GM15510 (cell line): ENCODE data around the gene MPPED2.

Source experiments
- POLR2A ChIP-seq: IDR thresholded peaks from 3 replicates; pipeline ENCODE4 v1.6.1; 2011; ENCODE audit warnings: borderline replicate concordance; ENCODE audit not compliant: insufficient read length; ENCODE audit errors: extremely low read depth

MPPED2 gene

GRCh38 chr11:30377347-30377746 lies 208.8 kb downstream of the MPPED2 start:
- TF ChIP-seq POLR2A = no peak

DNA sequence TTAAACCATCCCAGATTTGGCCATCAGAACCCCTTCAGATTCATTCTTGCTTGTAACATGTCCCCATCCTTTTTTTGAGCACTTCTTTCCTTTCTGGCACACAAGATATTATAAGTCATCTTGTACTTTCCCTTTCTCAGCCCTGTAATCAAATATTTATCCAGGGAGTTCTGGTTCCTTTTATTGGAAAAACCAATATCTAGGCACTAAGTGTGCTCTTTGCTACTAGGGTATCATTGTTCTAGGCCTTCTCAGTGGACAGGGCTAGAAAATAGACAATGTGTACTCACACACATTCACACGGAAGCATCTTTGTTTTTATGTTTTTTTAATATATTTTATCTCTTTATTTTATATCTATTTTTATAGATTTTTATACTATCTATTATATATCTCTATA lies 216.0 kb downstream of the MPPED2 start:
- no peak for TF ChIP-seq POLR2A

DNA sequence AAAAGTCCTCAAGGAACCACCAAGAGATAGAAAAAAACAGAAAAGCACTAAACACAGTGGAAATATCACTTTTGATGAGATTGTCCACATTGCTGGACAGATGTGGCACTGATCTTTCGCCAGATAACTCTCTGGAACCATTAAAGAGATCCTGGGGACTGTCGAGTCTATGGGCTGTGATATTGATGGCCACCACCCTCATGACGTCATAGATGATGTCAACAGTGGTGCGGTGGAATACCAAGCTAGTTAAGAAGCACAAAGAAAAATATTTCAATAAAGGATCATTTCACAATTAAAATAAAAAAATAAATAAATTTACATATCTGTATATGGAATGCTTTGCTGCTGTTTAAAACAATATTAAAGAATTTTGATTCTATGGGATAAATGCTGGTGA lies 217.8 kb downstream of the MPPED2 start:
- TF ChIP-seq POLR2A = no peak

GRCh38 chr11:30365793-30366517 lies 220.2 kb downstream of the MPPED2 start:
- no peak for TF ChIP-seq POLR2A

DNA sequence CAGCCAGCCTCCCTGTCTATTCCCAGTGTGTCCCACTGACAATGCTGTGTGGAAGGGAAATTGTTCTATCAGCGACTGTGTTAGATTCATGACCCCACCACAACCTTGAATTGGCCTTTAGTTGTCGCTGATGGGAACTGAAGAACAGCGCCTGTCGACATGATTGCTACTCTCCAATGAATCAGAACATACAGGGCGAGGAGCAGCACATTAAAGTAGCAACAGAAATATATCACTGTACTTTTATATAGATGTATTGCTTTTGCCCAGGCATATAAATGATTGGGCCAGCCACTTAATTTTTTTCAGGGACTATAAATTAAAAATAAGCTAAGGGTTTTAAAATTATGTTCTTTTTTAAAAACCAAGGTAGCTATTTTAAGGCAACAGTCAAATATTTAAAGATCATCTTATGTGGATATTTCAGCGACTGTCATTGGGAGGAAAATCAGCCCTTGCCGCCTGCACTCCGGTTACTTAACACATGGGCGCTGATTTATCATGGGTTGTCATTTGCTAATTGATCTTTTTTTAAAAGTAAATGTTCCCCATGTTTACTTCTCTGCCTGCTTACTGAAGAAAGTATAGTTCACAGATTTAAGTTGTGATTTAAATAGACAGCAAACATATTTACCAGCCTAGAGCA lies 221.2 kb downstream of the MPPED2 start:
- TF ChIP-seq POLR2A = no peak

- TF ChIP-seq POLR2A = no peak
Observed at GRCh38 chr11:30364139-30364836, 221.9 kb downstream of the MPPED2 start.

DNA sequence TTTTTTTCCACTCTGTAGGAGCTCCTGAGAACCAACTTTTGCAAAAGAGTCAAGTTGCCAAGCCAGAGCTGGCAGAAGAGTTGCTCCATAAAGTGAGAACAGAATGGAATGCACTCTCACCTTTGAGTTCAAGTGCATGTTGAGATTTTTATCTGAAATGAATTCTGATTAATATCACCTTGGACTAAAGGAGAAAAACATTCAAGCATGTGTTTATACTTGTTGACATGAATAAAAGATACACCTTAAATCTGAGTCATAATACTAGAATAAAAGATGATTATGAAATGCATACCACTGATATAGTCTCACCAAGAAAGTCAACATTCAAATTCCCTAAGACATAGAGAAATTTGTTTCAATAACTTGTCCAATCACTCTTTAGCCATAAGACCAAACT lies 225.4 kb downstream of the MPPED2 start:
- TF ChIP-seq POLR2A = no peak
